Cardiac fibroblast (primary cell): Measurements from ENCODE around the gene AIF1.

Experiments
- DNase-seq, 2 donors: peaks; one replicate each; pipeline versions ENCODE4 v3.0.0 to v3.0.0-alpha.2; 2010; ENCODE audit warnings: low read depth in 2 of 2
- H3K4me3 ChIP-seq, 2 donors: replicated peaks in 1 of 2; 1 replicate in 1 of 2; 2 replicates in 1 of 2; pipeline ENCODE4 v1.5.1; 2011; ENCODE audit warnings: low read depth in 2 of 2, low read length in 2 of 2, mild to moderate bottlenecking in 2 of 2, moderate library complexity in 1 of 2
- TF ChIP-seq, protein P1 (sequence below): IDR thresholded peaks from one replicate; pipeline ENCODE4 v1.5.1; 2011; ENCODE audit warnings: low read depth, mild to moderate bottlenecking, low read length, inconsistent platforms

The AIF1 gene

GRCh38 chr6:31661262-31662123 is 46.5 kb downstream of the AIF1 start:
- no peak overlapping the region for H3K4me3 ChIP-seq
- TF ChIP-seq, protein P1, sequence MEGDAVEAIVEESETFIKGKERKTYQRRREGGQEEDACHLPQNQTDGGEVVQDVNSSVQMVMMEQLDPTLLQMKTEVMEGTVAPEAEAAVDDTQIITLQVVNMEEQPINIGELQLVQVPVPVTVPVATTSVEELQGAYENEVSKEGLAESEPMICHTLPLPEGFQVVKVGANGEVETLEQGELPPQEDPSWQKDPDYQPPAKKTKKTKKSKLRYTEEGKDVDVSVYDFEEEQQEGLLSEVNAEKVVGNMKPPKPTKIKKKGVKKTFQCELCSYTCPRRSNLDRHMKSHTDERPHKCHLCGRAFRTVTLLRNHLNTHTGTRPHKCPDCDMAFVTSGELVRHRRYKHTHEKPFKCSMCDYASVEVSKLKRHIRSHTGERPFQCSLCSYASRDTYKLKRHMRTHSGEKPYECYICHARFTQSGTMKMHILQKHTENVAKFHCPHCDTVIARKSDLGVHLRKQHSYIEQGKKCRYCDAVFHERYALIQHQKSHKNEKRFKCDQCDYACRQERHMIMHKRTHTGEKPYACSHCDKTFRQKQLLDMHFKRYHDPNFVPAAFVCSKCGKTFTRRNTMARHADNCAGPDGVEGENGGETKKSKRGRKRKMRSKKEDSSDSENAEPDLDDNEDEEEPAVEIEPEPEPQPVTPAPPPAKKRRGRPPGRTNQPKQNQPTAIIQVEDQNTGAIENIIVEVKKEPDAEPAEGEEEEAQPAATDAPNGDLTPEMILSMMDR = no peak
- no peak for DNase-seq

DNA sequence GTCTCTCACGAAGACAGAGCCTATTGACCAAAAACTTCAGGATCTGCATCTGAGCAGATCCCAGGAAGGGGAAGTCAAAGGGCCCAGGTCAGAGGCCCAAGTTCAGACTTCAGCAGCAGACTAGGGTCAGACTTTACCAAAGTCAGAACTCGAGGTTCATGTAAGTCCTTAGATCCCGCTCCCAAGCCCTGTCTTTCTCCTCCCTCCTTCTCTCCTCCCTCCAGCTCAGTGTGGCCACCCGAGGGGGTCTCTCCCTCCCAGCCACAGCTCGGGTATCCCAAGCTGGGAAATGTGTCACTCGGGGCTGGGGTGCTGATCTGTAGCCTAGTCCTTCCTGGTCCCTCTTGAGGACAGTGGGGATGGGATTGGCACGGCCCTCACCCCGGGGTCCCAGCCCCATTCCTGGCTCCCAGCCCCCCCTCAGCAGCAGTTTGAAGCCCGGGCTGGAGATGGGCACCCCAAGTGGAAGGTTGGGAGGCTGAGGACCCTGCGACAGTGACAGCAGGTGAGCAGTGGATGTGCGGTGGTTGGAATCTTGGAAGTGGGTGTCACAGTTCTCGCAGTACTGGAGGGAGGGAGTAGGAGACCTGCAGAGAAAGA is 47.2 kb downstream of the AIF1 start:
- TF ChIP-seq, protein P1 = no peak
- DNase-seq = no peak
- H3K4me3 ChIP-seq = no peak overlapping the region

DNA sequence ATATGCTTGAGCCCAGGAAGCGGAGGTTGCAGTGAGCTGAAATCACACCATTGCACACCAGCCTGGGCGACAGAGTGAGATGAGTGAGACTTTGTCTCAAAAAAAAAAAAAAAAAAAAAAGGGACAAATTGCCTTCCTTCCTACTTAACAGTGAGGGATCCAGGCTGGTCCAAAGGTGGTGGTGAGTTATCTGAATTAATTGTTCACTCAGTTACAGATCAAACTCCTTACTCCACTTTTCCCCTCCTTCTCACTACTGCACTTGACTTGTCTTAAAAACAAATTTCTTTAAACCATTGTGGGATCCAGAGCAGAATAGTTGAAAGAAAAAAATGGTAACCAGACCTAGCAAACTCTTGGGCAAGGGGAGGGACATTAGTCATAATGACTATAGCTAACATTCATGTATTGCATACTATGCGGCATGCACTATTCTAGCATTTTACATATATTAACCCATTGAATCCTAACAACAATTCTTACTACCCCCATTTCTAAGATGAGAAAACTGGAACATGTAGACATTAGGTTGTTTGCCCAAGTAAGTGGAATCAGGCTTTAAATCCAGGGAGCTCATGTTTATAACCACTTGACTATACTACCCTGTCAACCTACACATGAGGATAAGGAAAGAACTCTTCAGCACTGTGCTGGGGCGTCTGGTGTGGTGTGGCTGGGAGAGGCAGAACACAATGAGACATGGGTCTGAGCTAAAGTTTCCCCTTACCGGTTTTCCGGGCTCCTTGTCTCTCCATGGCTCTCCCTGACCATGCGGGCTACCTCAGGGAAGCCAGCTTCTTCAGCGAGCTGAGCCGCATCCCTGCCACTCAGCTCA is 48.3 kb downstream of the AIF1 start:
- TF ChIP-seq, protein P1 = no peak
- peak overlapping the region; percentile 92 to 98 for H3K4me3 ChIP-seq
- DNase-seq = peak in 1 of 2 donors; percentile 73

DNA sequence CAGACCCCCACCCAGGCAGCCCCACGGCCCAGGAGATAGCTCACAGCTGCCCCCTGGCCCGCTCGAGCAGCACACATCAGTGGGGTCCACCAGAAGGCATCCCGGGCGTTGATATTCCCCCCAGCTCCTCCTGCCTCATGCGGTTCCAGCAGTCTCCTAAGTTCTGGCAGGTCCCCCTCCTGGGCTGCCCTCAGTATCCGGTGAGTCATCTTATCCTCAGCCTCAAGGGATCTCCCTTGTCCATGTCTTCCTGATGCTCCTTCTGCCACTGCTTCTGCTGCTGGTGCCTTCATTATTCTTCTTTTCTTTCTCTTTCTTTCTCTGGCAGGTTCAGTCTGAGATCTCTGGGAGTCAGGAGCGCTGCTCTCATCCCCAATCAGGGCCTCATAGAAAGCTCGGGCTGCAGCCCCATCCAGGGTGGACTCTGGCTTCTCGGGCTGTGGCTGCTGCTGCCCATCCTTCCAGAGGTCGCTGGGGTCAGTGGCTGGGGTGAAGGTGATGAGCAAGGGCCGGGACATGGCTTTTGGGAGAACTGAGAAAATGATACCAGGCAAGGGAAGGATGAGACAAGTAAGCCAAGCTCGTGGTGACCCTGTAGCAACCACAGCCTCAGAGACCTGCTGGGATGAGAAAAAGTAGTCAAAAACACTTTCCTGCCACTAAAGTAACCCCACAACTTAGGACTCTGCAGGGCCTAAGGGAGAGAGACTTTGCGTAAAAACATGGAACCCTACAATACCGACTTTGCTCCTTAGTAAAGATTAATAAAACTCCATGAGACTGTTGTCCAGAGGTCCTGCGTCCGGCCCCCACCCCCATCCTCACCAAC is 49.1 kb downstream of the AIF1 start:
- TF ChIP-seq, protein P1 = peak; percentile 5

GRCh38 chr6:31664790-31665500 is 49.9 kb downstream of the AIF1 start, which contains the start of gene GPANK1:
Gene GPANK1, minus strand, starts transcription at chr6:31664997. Its CDS starts 519 bp downstream, at chr6:31664478.
- peak within 1 kb of the TSS; percentile 92 to 98 for H3K4me3 ChIP-seq
- DNase-seq = peak; percentile 96 to 97
- TF ChIP-seq, protein P1 = no peak

More for the DNA sequence above, 49.1 kb downstream of the AIF1 start:
- DNase-seq = peak; percentile 73 to 82
- H3K4me3 ChIP-seq = peak overlapping the region; percentile 92 to 98
